Activated gamma-delta T cell (primary cell): ENCODE data around the gene ADAM12.
"Not testable (repeated sequence)": the region's sequence is repeated elsewhere in the genome, so short reads cannot be mapped to it uniquely, and the experiment has no call there.

ENCODE experiments used
- DNase-seq: peaks from one replicate; lab custom pipeline; 2025; lab: John Stamatoyannopoulos, UW

ADAM12 gene

GRCh38 chr10:126263006-126263676 lies 125.1 kb downstream of the ADAM12 start:
- DNase-seq: no peak

GRCh38 chr10:126262233-126262838 lies 125.9 kb downstream of the ADAM12 start:
- no peak for DNase-seq

GRCh38 chr10:126259760-126260479 lies 128.4 kb downstream of the ADAM12 start:
- DNase-seq: no peak

- no peak for DNase-seq
Measured at GRCh38 chr10:126256864-126257263, 131.4 kb downstream of the ADAM12 start.

GRCh38 chr10:126255313-126255712 lies 133.0 kb downstream of the ADAM12 start:
- no peak for DNase-seq

GRCh38 chr10:126253611-126253998 lies 134.7 kb downstream of the ADAM12 start:
- DNase-seq: no peak

GRCh38 chr10:126252884-126253610 lies 135.2 kb downstream of the ADAM12 start:
- no peak for DNase-seq

- no peak for DNase-seq
Measured at GRCh38 chr10:126251778-126252407, 136.4 kb downstream of the ADAM12 start.

GRCh38 chr10:126250527-126251310 lies 137.6 kb downstream of the ADAM12 start:
- DNase-seq: no peak

GRCh38 chr10:126250045-126250444 lies 138.2 kb downstream of the ADAM12 start:
- DNase-seq: no peak

GRCh38 chr10:126247446-126247975 lies 140.8 kb downstream of the ADAM12 start:
- no peak for DNase-seq

- DNase-seq: not testable (repeated sequence)
Measured at GRCh38 chr10:126246396-126246795, 141.9 kb downstream of the ADAM12 start.

GRCh38 chr10:126245501-126245900 lies 142.8 kb downstream of the ADAM12 start:
- DNase-seq: no peak

- no peak for DNase-seq
Measured at GRCh38 chr10:126243971-126244370, 144.3 kb downstream of the ADAM12 start.

- DNase-seq: no peak
Measured at GRCh38 chr10:126243306-126243705, 145.0 kb downstream of the ADAM12 start.

GRCh38 chr10:126242397-126243260 lies 145.6 kb downstream of the ADAM12 start:
- DNase-seq: no peak

GRCh38 chr10:126240483-126240882 lies 147.8 kb downstream of the ADAM12 start:
- no peak for DNase-seq

GRCh38 chr10:126239844-126240243 lies 148.4 kb downstream of the ADAM12 start:
- no peak for DNase-seq

GRCh38 chr10:126235979-126236851 lies 152.1 kb downstream of the ADAM12 start:
- DNase-seq: no peak
